Islet precursor cell (in vitro differentiated cells): Measurements from ENCODE around the gene OR2T4.

Experiments used
- DNase-seq: peaks from one replicate; pipeline ENCODE4 v3.0.0-alpha.2; 2018

The OR2T4 gene

GRCh38 chr1:248361121-248361715 lies at the start of gene OR2T4:
Gene OR2T4 (plus strand): TSS chr1:248361665. CDS start chr1:248361665, 0 bp downstream.
- no peak for DNase-seq

GRCh38 chr1:248316796-248317195 lies 44.7 kb upstream of the OR2T4 start:
- no peak for DNase-seq

- no peak for DNase-seq
Measured at GRCh38 chr1:248324468-248324867, 37.0 kb upstream of the OR2T4 start, which contains the start of gene OR2M7. Gene OR2M7 (minus strand): TSS chr1:248324568. CDS start chr1:248324568, 0 bp downstream.

GRCh38 chr1:248343451-248343850 lies 18.0 kb upstream of the OR2T4 start:
- DNase-seq: no peak

GRCh38 chr1:248348475-248348874 lies 13.0 kb upstream of the OR2T4 start, which contains the start of gene OR14C36:
Gene OR14C36 (plus strand): TSS chr1:248348775. CDS start chr1:248348775, 0 bp downstream.
- no peak for DNase-seq

- no peak for DNase-seq
Measured at GRCh38 chr1:248359415-248359814, 2.0 kb upstream of the OR2T4 start.

GRCh38 chr1:248366609-248367008 lies 5.1 kb downstream of the OR2T4 start:
- no peak for DNase-seq

- no peak for DNase-seq
Measured at GRCh38 chr1:248372394-248372793, 10.9 kb downstream of the OR2T4 start.

- no peak for DNase-seq
Measured at GRCh38 chr1:248373761-248374160, 12.3 kb downstream of the OR2T4 start.

- no peak for DNase-seq
Measured at GRCh38 chr1:248375446-248375845, 14.0 kb downstream of the OR2T4 start, which contains the start of gene OR2T6. Gene OR2T6 (plus strand): TSS chr1:248375746. CDS start chr1:248387609, 11,863 bp downstream.

GRCh38 chr1:248376916-248377315 lies 15.5 kb downstream of the OR2T4 start:
- DNase-seq: no peak

- no peak for DNase-seq
Measured at GRCh38 chr1:248380854-248381253, 19.4 kb downstream of the OR2T4 start.

- DNase-seq: no peak
Measured at GRCh38 chr1:248388426-248388825, 27.0 kb downstream of the OR2T4 start.

GRCh38 chr1:248393050-248393449 lies 31.6 kb downstream of the OR2T4 start:
- DNase-seq: no peak

- no peak for DNase-seq
Measured at GRCh38 chr1:248402748-248403147, 41.3 kb downstream of the OR2T4 start, which contains the start of gene OR2T1. Gene OR2T1 (plus strand): TSS chr1:248403048. CDS start chr1:248406148, 3,100 bp downstream.

GRCh38 chr1:248404024-248404423 lies 42.6 kb downstream of the OR2T4 start:
- no peak for DNase-seq

GRCh38 chr1:248406721-248407692 lies 45.5 kb downstream of the OR2T4 start:
- DNase-seq: no peak
